ENCODE results near the gene OMA1.

GRCh38 chr1:58437623-58438022 is 108.9 kb downstream of the OMA1 start:
- TF ChIP-seq, protein P1, sequence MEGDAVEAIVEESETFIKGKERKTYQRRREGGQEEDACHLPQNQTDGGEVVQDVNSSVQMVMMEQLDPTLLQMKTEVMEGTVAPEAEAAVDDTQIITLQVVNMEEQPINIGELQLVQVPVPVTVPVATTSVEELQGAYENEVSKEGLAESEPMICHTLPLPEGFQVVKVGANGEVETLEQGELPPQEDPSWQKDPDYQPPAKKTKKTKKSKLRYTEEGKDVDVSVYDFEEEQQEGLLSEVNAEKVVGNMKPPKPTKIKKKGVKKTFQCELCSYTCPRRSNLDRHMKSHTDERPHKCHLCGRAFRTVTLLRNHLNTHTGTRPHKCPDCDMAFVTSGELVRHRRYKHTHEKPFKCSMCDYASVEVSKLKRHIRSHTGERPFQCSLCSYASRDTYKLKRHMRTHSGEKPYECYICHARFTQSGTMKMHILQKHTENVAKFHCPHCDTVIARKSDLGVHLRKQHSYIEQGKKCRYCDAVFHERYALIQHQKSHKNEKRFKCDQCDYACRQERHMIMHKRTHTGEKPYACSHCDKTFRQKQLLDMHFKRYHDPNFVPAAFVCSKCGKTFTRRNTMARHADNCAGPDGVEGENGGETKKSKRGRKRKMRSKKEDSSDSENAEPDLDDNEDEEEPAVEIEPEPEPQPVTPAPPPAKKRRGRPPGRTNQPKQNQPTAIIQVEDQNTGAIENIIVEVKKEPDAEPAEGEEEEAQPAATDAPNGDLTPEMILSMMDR (IDR thresholded peaks at IDR 0.05; ENCODE audit: low read length), result no peak
- no peak for TF ChIP-seq EZH2 (IDR thresholded peaks at IDR 0.05; ENCODE audit: borderline replicate concordance, low read length)
